Frontal cortex (tissue), 4 donors: ENCODE data around the gene NFKBIZ. TPM values are rescaled to one million over a fixed set of nuclear protein-coding genes. Genes with fewer than 3 reads are reported as not detected.

Source experiments
- DNase-seq, 2 donors: peaks; one replicate each; pipeline ENCODE4 v3.0.0; 2012; ENCODE audit warnings: low spot score in 2 of 2
- FAIRE-seq: peaks from 2 replicates; lab custom pipeline; 2012; peaks lifted over from hg19 to GRCh38; lab: Jason Lieb, UNC
- total RNA-seq: library from RNA; depleted of rRNA; stranded (reverse); fragments of >200 nt; gene quantifications from one replicate; pipeline ENCODE4 v1.2.3, GENCODE V29; 2014
- donor health status: control.
- donor health status: control.
- donor health status: control.

NFKBIZ gene
- total RNA-seq, 1 donor from 2014 or later: 2.4 TPM

- FAIRE-seq: no peak
- DNase-seq: no peak
Measured at GRCh38 chr3:101823525-101823924, 25.8 kb upstream of the NFKBIZ start.

- DNase-seq (no peak), FAIRE-seq (no peak)
Measured at GRCh38 chr3:101824702-101825101, 24.6 kb upstream of the NFKBIZ start.

GRCh38 chr3:101825904-101826445 is 23.3 kb upstream of the NFKBIZ start:
- no peak for DNase-seq
- no peak for FAIRE-seq

- DNase-seq: no peak
- FAIRE-seq: no peak
Measured at GRCh38 chr3:101827211-101828174, 21.8 kb upstream of the NFKBIZ start.

GRCh38 chr3:101828276-101828675 is 21.0 kb upstream of the NFKBIZ start:
- DNase-seq (no peak), FAIRE-seq (no peak)

- DNase-seq (no peak), FAIRE-seq (no peak)
Measured at GRCh38 chr3:101828691-101829436, 20.4 kb upstream of the NFKBIZ start.

- FAIRE-seq (no peak), DNase-seq (no peak)
Measured at GRCh38 chr3:101829437-101829830, 19.9 kb upstream of the NFKBIZ start.

- no peak for FAIRE-seq
- DNase-seq: no peak
Measured at GRCh38 chr3:101829874-101830273, 19.4 kb upstream of the NFKBIZ start.

GRCh38 chr3:101833446-101833974 is 15.8 kb upstream of the NFKBIZ start:
- no peak for FAIRE-seq

GRCh38 chr3:101835676-101836075 is 13.6 kb upstream of the NFKBIZ start:
- DNase-seq (no peak), FAIRE-seq (no peak)

More at GRCh38 chr3:101833446-101833974, 15.8 kb upstream of the NFKBIZ start:
- no peak for DNase-seq

GRCh38 chr3:101836160-101836559 is 13.2 kb upstream of the NFKBIZ start:
- no peak for DNase-seq
- no peak for FAIRE-seq

- no peak for FAIRE-seq
- no peak for DNase-seq
Measured at GRCh38 chr3:101836652-101837598, 12.4 kb upstream of the NFKBIZ start.

GRCh38 chr3:101838691-101839090 is 10.6 kb upstream of the NFKBIZ start:
- no peak for FAIRE-seq

GRCh38 chr3:101840066-101840465 is 9.2 kb upstream of the NFKBIZ start:
- DNase-seq (no peak), FAIRE-seq (no peak)

More at GRCh38 chr3:101838691-101839090, 10.6 kb upstream of the NFKBIZ start:
- DNase-seq: no peak

GRCh38 chr3:101842245-101842934 is 6.9 kb upstream of the NFKBIZ start:
- no peak for DNase-seq

GRCh38 chr3:101842935-101843330 is 6.4 kb upstream of the NFKBIZ start:
- DNase-seq (no peak), FAIRE-seq (no peak)

More at GRCh38 chr3:101842245-101842934, 6.9 kb upstream of the NFKBIZ start:
- no peak for FAIRE-seq

GRCh38 chr3:101845425-101845824 is 3.9 kb upstream of the NFKBIZ start:
- DNase-seq (no peak), FAIRE-seq (no peak)

GRCh38 chr3:101846709-101847108 is 2.6 kb upstream of the NFKBIZ start:
- DNase-seq: no peak
- FAIRE-seq: no peak

GRCh38 chr3:101847328-101847727 is 2.0 kb upstream of the NFKBIZ start:
- FAIRE-seq (no peak), DNase-seq (no peak)
